ENCODE results near the gene DIAPH2.

GRCh38 chrX:97636473-97637140 is 952.0 kb downstream of the DIAPH2 start:
- TF ChIP-seq, protein P1, sequence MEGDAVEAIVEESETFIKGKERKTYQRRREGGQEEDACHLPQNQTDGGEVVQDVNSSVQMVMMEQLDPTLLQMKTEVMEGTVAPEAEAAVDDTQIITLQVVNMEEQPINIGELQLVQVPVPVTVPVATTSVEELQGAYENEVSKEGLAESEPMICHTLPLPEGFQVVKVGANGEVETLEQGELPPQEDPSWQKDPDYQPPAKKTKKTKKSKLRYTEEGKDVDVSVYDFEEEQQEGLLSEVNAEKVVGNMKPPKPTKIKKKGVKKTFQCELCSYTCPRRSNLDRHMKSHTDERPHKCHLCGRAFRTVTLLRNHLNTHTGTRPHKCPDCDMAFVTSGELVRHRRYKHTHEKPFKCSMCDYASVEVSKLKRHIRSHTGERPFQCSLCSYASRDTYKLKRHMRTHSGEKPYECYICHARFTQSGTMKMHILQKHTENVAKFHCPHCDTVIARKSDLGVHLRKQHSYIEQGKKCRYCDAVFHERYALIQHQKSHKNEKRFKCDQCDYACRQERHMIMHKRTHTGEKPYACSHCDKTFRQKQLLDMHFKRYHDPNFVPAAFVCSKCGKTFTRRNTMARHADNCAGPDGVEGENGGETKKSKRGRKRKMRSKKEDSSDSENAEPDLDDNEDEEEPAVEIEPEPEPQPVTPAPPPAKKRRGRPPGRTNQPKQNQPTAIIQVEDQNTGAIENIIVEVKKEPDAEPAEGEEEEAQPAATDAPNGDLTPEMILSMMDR (IDR thresholded peaks at IDR 0.05): no peak
- TF ChIP-seq, protein P2, sequence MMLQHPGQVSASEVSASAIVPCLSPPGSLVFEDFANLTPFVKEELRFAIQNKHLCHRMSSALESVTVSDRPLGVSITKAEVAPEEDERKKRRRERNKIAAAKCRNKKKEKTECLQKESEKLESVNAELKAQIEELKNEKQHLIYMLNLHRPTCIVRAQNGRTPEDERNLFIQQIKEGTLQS (CRISPR knock-in tag; conservative IDR thresholded peaks at IDR 0.05): no peak
- TF ChIP-seq, protein P3, sequence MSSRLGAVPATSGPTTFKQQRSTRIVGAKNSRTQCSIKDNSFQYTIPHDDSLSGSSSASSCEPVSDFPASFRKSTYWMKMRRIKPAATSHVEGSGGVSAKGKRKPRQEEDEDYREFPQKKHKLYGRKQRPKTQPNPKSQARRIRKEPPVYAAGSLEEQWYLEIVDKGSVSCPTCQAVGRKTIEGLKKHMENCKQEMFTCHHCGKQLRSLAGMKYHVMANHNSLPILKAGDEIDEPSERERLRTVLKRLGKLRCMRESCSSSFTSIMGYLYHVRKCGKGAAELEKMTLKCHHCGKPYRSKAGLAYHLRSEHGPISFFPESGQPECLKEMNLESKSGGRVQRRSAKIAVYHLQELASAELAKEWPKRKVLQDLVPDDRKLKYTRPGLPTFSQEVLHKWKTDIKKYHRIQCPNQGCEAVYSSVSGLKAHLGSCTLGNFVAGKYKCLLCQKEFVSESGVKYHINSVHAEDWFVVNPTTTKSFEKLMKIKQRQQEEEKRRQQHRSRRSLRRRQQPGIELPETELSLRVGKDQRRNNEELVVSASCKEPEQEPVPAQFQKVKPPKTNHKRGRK (CRISPR knock-in tag; IDR thresholded peaks at IDR 0.05; ENCODE audit: borderline replicate concordance): no peak
